HepG2 (cell line): Measurements from ENCODE around the gene COQ7. TPM values are rescaled to one million over a fixed set of nuclear protein-coding genes. Genes with fewer than 3 reads are reported as not detected.

ENCODE experiments used
- ARID4A ChIP-seq: sonication (generic); formaldehyde crosslinking; IDR thresholded peaks from 2 replicates; pipeline ENCODE4 v1.5.0; 2020; ENCODE audit warnings: mild to moderate bottlenecking, missing genetic modification reagents, borderline replicate concordance
- BCL6 ChIP-seq: IDR thresholded peaks from 2 replicates; pipeline ENCODE4 v1.6.1; 2016; ENCODE audit warnings: missing genetic modification reagents, missing compliant biosample characterization
- CENPT ChIP-seq: sonication (generic); formaldehyde crosslinking; IDR thresholded peaks from 2 replicates; pipeline ENCODE4 v1.8.0; 2022; ENCODE audit warnings: low read depth, mild to moderate bottlenecking, moderate library complexity, missing genetic modification reagents
- ELF3 ChIP-seq: IDR thresholded peaks from 2 replicates; pipeline ENCODE4 v1.6.1; 2016; ENCODE audit warnings: missing genetic modification reagents, missing compliant biosample characterization
- HES4 ChIP-seq: sonication (generic); formaldehyde crosslinking; IDR thresholded peaks from 2 replicates; pipeline ENCODE4 v1.9.0; 2021; ENCODE audit warnings: mild to moderate bottlenecking, missing genetic modification reagents, borderline replicate concordance
- JUNB ChIP-seq: sonication (generic); formaldehyde crosslinking; IDR thresholded peaks from 2 replicates; pipeline ENCODE4 v1.8.0; 2022; ENCODE audit warnings: missing genetic modification reagents, mild to moderate bottlenecking, borderline replicate concordance
- MEIS1 ChIP-seq: sonication (generic); formaldehyde crosslinking; IDR thresholded peaks from 2 replicates; pipeline ENCODE4 v1.9.0; 2021; ENCODE audit warnings: mild to moderate bottlenecking, missing genetic modification reagents, moderate library complexity, borderline replicate concordance
- SAP130 ChIP-seq: IDR thresholded peaks from 2 replicates; pipeline ENCODE4 v1.6.1; 2016; ENCODE audit warnings: low read depth
- SOX6 ChIP-seq, 2 experiments: fragments of 450-650 bp in 1 of 2; sonication (generic) in 1 of 2; formaldehyde crosslinking in 1 of 2; IDR thresholded peaks; 2 replicates each; pipeline versions ENCODE4 v1.4.0 to v1.6.1; 2017 to 2020; ENCODE audit warnings: antibody characterized with exemption in 1 of 2, mild to moderate bottlenecking in 1 of 2, missing genetic modification reagents in 1 of 2
- TSC22D2 ChIP-seq: sonication (generic); formaldehyde crosslinking; IDR thresholded peaks from 2 replicates; pipeline ENCODE4 v1.5.1; 2020; ENCODE audit warnings: missing genetic modification reagents, mild to moderate bottlenecking, borderline replicate concordance
- ZBTB39 ChIP-seq: sonication (generic); formaldehyde crosslinking; IDR thresholded peaks from 2 replicates; pipeline ENCODE4 v1.5.0; 2020; ENCODE audit warnings: missing genetic modification reagents
- ZFP1 ChIP-seq: IDR thresholded peaks from 2 replicates; pipeline ENCODE4 v1.6.1; 2016
- ZFYVE20 ChIP-seq: sonication (generic); formaldehyde crosslinking; IDR thresholded peaks from 2 replicates; pipeline ENCODE4 v1.8.0; 2023; ENCODE audit warnings: low read depth, mild to moderate bottlenecking, moderate library complexity, missing genetic modification reagents, borderline replicate concordance
- ZMAT5 ChIP-seq: sonication (generic); formaldehyde crosslinking; IDR thresholded peaks from 2 replicates; pipeline ENCODE4 v1.5.0; 2020; ENCODE audit warnings: mild to moderate bottlenecking, low read depth, missing genetic modification reagents, borderline replicate concordance
- ZNF205 ChIP-seq: IDR thresholded peaks from 2 replicates; pipeline ENCODE4 v1.6.1; 2018; ENCODE audit warnings: missing biosample characterization, missing genetic modification reagents
- ZNF256 ChIP-seq: sonication (generic); formaldehyde crosslinking; conservative IDR thresholded peaks from 2 replicates; pipeline ENCODE4 v1.4.0; 2020; ENCODE audit warnings: missing genetic modification reagents
- ZNF446 ChIP-seq: sonication (generic); formaldehyde crosslinking; IDR thresholded peaks from 2 replicates; pipeline ENCODE4 v1.5.0; 2020; ENCODE audit warnings: mild to moderate bottlenecking, missing genetic modification reagents
- ZNF513 ChIP-seq: sonication (generic); formaldehyde crosslinking; conservative IDR thresholded peaks from 2 replicates; pipeline ENCODE4 v1.5.0; 2020; ENCODE audit warnings: missing genetic modification reagents
- ZNF670 ChIP-seq: sonication (generic); formaldehyde crosslinking; IDR thresholded peaks from 2 replicates; pipeline ENCODE4 v1.8.0; 2022; ENCODE audit warnings: mild to moderate bottlenecking, missing genetic modification reagents, borderline replicate concordance
- ZNF724P ChIP-seq: sonication (generic); formaldehyde crosslinking; IDR thresholded peaks from 2 replicates; pipeline ENCODE4 v1.8.0; 2022; ENCODE audit warnings: missing genetic modification reagents, borderline replicate concordance
- polyA plus RNA-seq, 8 experiments: library from polyadenylated mRNA; depleted of rRNA in 3 of 8; stranded (reverse) in 7 of 8; unstranded in 1 of 8; fragments of >200 nt; fragmentation: Illumina TruSeq in 4 of 8; extraction: Trizol in 4 of 8; gene quantifications; 2 replicates each; pipeline versions ENCODE4 v1.2.1 to v1.2.3, GENCODE V29; 2011 to 2016; ENCODE audit warnings: low read depth in 4 of 8, missing spikeins in 1 of 8, mixed read lengths in 1 of 8; ENCODE audit not compliant: insufficient read depth in 1 of 8
- total RNA-seq, 5 experiments: library from RNA; depleted of rRNA; stranded (reverse); fragments of >200 nt; fragmentation: Illumina TruSeq; extraction: Trizol; gene quantifications; 2 replicates each; pipeline ENCODE4 v1.2.3, GENCODE V29; 2016; ENCODE audit warnings: low read depth in 1 of 5

COQ7 gene
- total and polyA plus RNA-seq, 2 of the 13 experiments (the other 11 are each of a cell fraction or from before 2014, with no cell fraction given), result 20.1 to 45.7 TPM

GRCh38 chr16:19086322-19087199, 19.1 kb downstream of the COQ7 start (continued):
- TF ChIP-seq ZBTB39 (CRISPR knock-in tag) (no peak; the same call in 1 of the 2 replicates), SAP130 (peak; percentile 83), ZNF446 (0 out of 2 replicates have a peak, but pooled peaks have one; percentile 50), ZMAT5 (CRISPR knock-in tag) (no peak), BCL6 (CRISPR knock-in tag) (0 out of 2 replicates have a peak, but pooled peaks have one; percentile 59), JUNB (CRISPR knock-in tag) (no peak), ZNF205 (peak; percentile 89), ZNF513 (CRISPR knock-in tag) (peak; percentile 95; the same call in 1 of the 2 replicates), ARID4A (CRISPR knock-in tag) (peak; percentile 71; the same call in 1 of the 2 replicates), ZNF724P (CRISPR knock-in tag) (no peak; the same call in 1 of the 2 replicates), ZFYVE20 (CRISPR knock-in tag) (no peak), TSC22D2 (peak; percentile 97; the same call in 1 of the 2 replicates), HES4 (CRISPR knock-in tag) (0 out of 2 replicates have a peak, but pooled peaks have one; percentile 72), MEIS1 (CRISPR knock-in tag) (peak; percentile 93), SOX6 (IDR thresholded peaks at IDR 0.05) (no peak), SOX6 (CRISPR knock-in tag; IDR thresholded peaks at IDR 0.05) (peak; percentile 86), ZNF256 (no peak), CENPT (CRISPR knock-in tag) (no peak), ZNF670 (CRISPR knock-in tag) (peak; percentile 93; the same call in 1 of the 2 replicates), ZFP1 (CRISPR knock-in tag) (peak; percentile 80; the same call in 1 of the 2 replicates), ELF3 (CRISPR knock-in tag) (peak; percentile 88)
